A549 (cell line): ENCODE results near the gene GSTM1. TPM values are rescaled to one million over a fixed set of nuclear protein-coding genes. Genes with fewer than 3 reads are reported as not detected.

ENCODE experiments used
- ATAC-seq, 2 experiments: fragments of 200-7000 bp in 1 of 2; fragments of >200 bp in 1 of 2; cut with Nextera tagmentation in 1 of 2; cut with Tn5 transposase in 1 of 2; 3 replicates each; pipeline versions ENCODE4 v1.8.0 to v1.9.1; 2018 to 2020; ENCODE audit warnings: mild to moderate bottlenecking in 1 of 2, moderate library complexity in 1 of 2
- CTCF ChIA-PET: fragments of 300-600 bp; sonication (Branson Sonifier 250); formaldehyde crosslinking; extraction: SDS; loops from one replicate; lab custom pipeline; 2021; ENCODE audit warnings: antibody characterized with exemption, inconsistent platforms; lab: Yijun Ruan, JAX
- POLR2A ChIA-PET: fragments of 350-600 bp; formaldehyde crosslinking; extraction: SDS; loops from one replicate; lab custom pipeline; 2021; ENCODE audit warnings: antibody characterized with exemption, inconsistent platforms; lab: Yijun Ruan, JAX
- DNase-seq, 2 experiments: peaks; one replicate each; pipeline versions ENCODE4 v3.0.0 to v3.0.0-alpha.2; 2011 to 2016; ENCODE audit warnings: low read depth in 1 of 2, low spot score in 1 of 2
- FAIRE-seq: peaks from 2 replicates; lab custom pipeline; 2011; peaks lifted over from hg19 to GRCh38; lab: Jason Lieb, UNC
- H3K27ac ChIP-seq, 2 experiments: fragments of >200 bp; sonication (Bioruptor Twin); formaldehyde crosslinking; 3 replicates each; pipeline ENCODE4 v1.5.1; 2016 to 2017
- H3K4me1 ChIP-seq: fragments of >200 bp; sonication (Bioruptor Twin); formaldehyde crosslinking; 3 replicates; pipeline ENCODE4 v1.6.1; 2016
- H3K4me2 ChIP-seq: fragments of >200 bp; sonication (Bioruptor Twin); formaldehyde crosslinking; 3 replicates; pipeline ENCODE4 v1.6.1; 2016
- H3K4me3 ChIP-seq: fragments of >200 bp; sonication (Bioruptor Twin); formaldehyde crosslinking; 3 replicates; pipeline ENCODE4 v1.5.1; 2016
- H3K9me3 ChIP-seq: fragments of >200 bp; sonication (Bioruptor Twin); formaldehyde crosslinking; 3 replicates; pipeline ENCODE4 v1.6.1; 2016
- BHLHE40 ChIP-seq: IDR thresholded peaks from 2 replicates; pipeline ENCODE4 v1.6.1; 2012; ENCODE audit warnings: low read depth, low read length, inconsistent platforms
- CBX8 ChIP-seq: fragments of 200-600 bp; sonication (generic); IDR thresholded peaks from 2 replicates; pipeline ENCODE4 v1.6.1; 2016
- EHF ChIP-seq: fragments of 250-450 bp; sonication (Bioruptor Pico); IDR thresholded peaks from 2 replicates; pipeline ENCODE4 v1.5.0; 2020; ENCODE audit warnings: mild to moderate bottlenecking
- EHMT2 ChIP-seq: fragments of 200-600 bp; sonication (generic); IDR thresholded peaks from 2 replicates; pipeline ENCODE4 v1.6.1; 2016; ENCODE audit warnings: antibody characterized with exemption, low read depth, mild to moderate bottlenecking, moderate library complexity
- ELK1 ChIP-seq: fragments of 150-350 bp; IDR thresholded peaks from 2 replicates; pipeline ENCODE4 v1.6.1; 2014; ENCODE audit warnings: low read depth, mild to moderate bottlenecking, low read length
- FOSB ChIP-seq: fragments of 250-450 bp; sonication (Bioruptor Pico); IDR thresholded peaks from 2 replicates; pipeline ENCODE4 v1.5.0; 2020; ENCODE audit warnings: mild to moderate bottlenecking, moderate library complexity
- HDAC2 ChIP-seq: fragments of 200-600 bp; sonication (generic); IDR thresholded peaks from 2 replicates; pipeline ENCODE4 v1.6.1; 2016
- HES2 ChIP-seq: fragments of >200 bp; sonication (Bioruptor Twin); formaldehyde crosslinking; IDR thresholded peaks from 2 replicates; pipeline ENCODE4 v1.6.1; 2016
- HMGXB4 ChIP-seq: fragments of 250-450 bp; sonication (Bioruptor Pico); IDR thresholded peaks from 2 replicates; pipeline ENCODE4 v1.5.0; 2021; ENCODE audit warnings: mild to moderate bottlenecking, moderate library complexity, borderline replicate concordance
- HOXA7 ChIP-seq: fragments of 250-450 bp; sonication (Bioruptor Pico); IDR thresholded peaks from 2 replicates; pipeline ENCODE4 v1.5.0; 2020; ENCODE audit warnings: mild to moderate bottlenecking, moderate library complexity
- HOXB5 ChIP-seq: fragments of 250-450 bp; sonication (Bioruptor Pico); IDR thresholded peaks from 2 replicates; pipeline ENCODE4 v1.5.0; 2020; ENCODE audit warnings: mild to moderate bottlenecking, moderate library complexity
- JUNB ChIP-seq: fragments of >200 bp; sonication (Bioruptor Twin); formaldehyde crosslinking; IDR thresholded peaks from 2 replicates; pipeline ENCODE4 v1.6.1; 2016
- KDM1A ChIP-seq: fragments of 200-600 bp; sonication (generic); IDR thresholded peaks from 2 replicates; pipeline ENCODE4 v1.6.1; 2016; ENCODE audit warnings: low read depth, mild to moderate bottlenecking
- MAFK ChIP-seq: fragments of 450-650 bp; IDR thresholded peaks from 2 replicates; pipeline ENCODE4 v1.6.1; 2014; ENCODE audit not compliant: partially characterized antibody
- MAX ChIP-seq: IDR thresholded peaks from 2 replicates; pipeline ENCODE4 v1.6.1; 2012
- MAZ ChIP-seq: fragments of 150-350 bp; IDR thresholded peaks from 2 replicates; pipeline ENCODE4 v1.6.1; 2014; ENCODE audit warnings: antibody characterized with exemption, low read depth, low read length, borderline replicate concordance
- NPAS2 ChIP-seq: fragments of 250-450 bp; sonication (Bioruptor Pico); IDR thresholded peaks from 2 replicates; pipeline ENCODE4 v1.8.0; 2022; ENCODE audit warnings: mild to moderate bottlenecking, moderate library complexity, borderline replicate concordance
- NR3C1 ChIP-seq: fragments of >200 bp; sonication (Bioruptor Twin); formaldehyde crosslinking; IDR thresholded peaks from 3 replicates; pipeline ENCODE4 v1.6.1; 2017
- POLR2A ChIP-seq: IDR thresholded peaks from 2 replicates; pipeline ENCODE4 v1.6.1; 2012; ENCODE audit warnings: mild to moderate bottlenecking, low read length
- POLR2AphosphoS2 ChIP-seq: conservative IDR thresholded peaks from 2 replicates; pipeline ENCODE4 v1.6.1; 2012; ENCODE audit warnings: low read length, improper control_type of control experiment, inconsistent platforms
- RNF2 ChIP-seq: fragments of 200-600 bp; sonication (generic); IDR thresholded peaks from 2 replicates; pipeline ENCODE4 v1.6.1; 2016; ENCODE audit warnings: low read depth, mild to moderate bottlenecking, antibody characterized with exemption, moderate library complexity, borderline replicate concordance
- TFCP2L1 ChIP-seq: fragments of 250-450 bp; sonication (Bioruptor Pico); IDR thresholded peaks from 2 replicates; pipeline ENCODE4 v1.5.0; 2021; ENCODE audit warnings: mild to moderate bottlenecking
- TP53 ChIP-seq: fragments of 250-450 bp; sonication (Bioruptor Pico); IDR thresholded peaks from 2 replicates; pipeline ENCODE4 v1.5.0; 2021; ENCODE audit warnings: mild to moderate bottlenecking, moderate library complexity
- USF2 ChIP-seq: fragments of 450-650 bp; IDR thresholded peaks from 2 replicates; pipeline ENCODE4 v1.6.1; 2014; ENCODE audit warnings: antibody characterized with exemption
- ZC3H11A ChIP-seq: fragments of 450-650 bp; IDR thresholded peaks from 2 replicates; pipeline ENCODE4 v1.6.1; 2014; ENCODE audit warnings: antibody characterized with exemption, mild to moderate bottlenecking
- WGBS: methylation state at CpG from one replicate; pipeline ENCODE4 v1.1.6; 2017; ENCODE audit errors: missing lambda C conversion rate; 5-methylcytosine and 5-hydroxymethylcytosine counted together
- polyA plus RNA-seq, 4 experiments: library from polyadenylated mRNA; depleted of rRNA in 3 of 4; stranded (reverse); fragments of >200 nt; fragmentation: RNase III in 1 of 4; extraction: RNeasy Plus Mini Kit Qiagen cat#74134 plus additional on column Dnase treatment in 1 of 4; gene quantifications; 2 replicates in 3 of 4; 3 replicates in 1 of 4; pipeline ENCODE4 v1.2.3, GENCODE V29; 2011 to 2017

The GSTM1 gene
- polyA plus RNA-seq, 2 of the 4 experiments (the other 2 are of a cell fraction), result not detected

- no peak for FAIRE-seq
- no peak within 1 kb of the TSS; the same call in 2 of the 3 replicates for H3K4me3 ChIP-seq
- WGBS, result 47% methylated on average over 8 of the region's 22 CpGs
- H3K4me2 ChIP-seq, result peak within 1 kb of the TSS; percentile 39
- H3K27ac ChIP-seq, result no peak within 1 kb of the TSS
- ChIA-PET POLR2A (no interaction called here), CTCF (interaction anchor here (1.5 to 1.6 kb wide), 3 partner anchors 10 to 317 kb away, joined by 3 to 4 read pairs (median 4); partner anchors contain the start of gene AHCYL1)
- H3K4me1 ChIP-seq, result peaks cover 4% of the 10 kb centered on the region; the same call in 1 of the 3 replicates
- TF ChIP-seq HDAC2, result no peak
- TF ChIP-seq ELK1, result no peak
- no peak for TF ChIP-seq BHLHE40
- TF ChIP-seq USF2, result no peak
- ATAC-seq, result peak; percentile 90 to 100
- no peaks in the 10 kb centered on the region for H3K9me3 ChIP-seq
- DNase-seq, result peak in 1 of 2 experiments; percentile 39
These were observed 20.0 kb upstream of the GSTM1 start, which contains the start of gene GSTM2 for GRCh38 chr1:109667452-109668122. TSS of gene GSTM2 (plus strand) at chr1:109668057. CDS start at chr1:109668116, 59 bp downstream.

GRCh38 chr1:109668123-109668775 lies 19.4 kb upstream of the GSTM1 start:
- ATAC-seq (peak in 1 of 2 experiments; percentile 12; a peak in 3 of 6 replicates), DNase-seq (no peak), FAIRE-seq (no peak)
- peak overlapping the region; percentile 39 for H3K4me2 ChIP-seq
- TF ChIP-seq HES2 (no peak), TFCP2L1 (CRISPR knock-in tag) (no peak), HOXA7 (CRISPR knock-in tag) (no peak), ZC3H11A (no peak), NR3C1 (no peak), POLR2A (no peak), MAZ (no peak), EHF (CRISPR knock-in tag) (no peak), TP53 (CRISPR knock-in tag) (no peak), EHMT2 (no peak)
- H3K4me3 ChIP-seq, result no peak overlapping the region; the same call in 2 of the 3 replicates
- H3K4me1 ChIP-seq, result peaks cover 4% of the 10 kb centered on the region; the same call in 1 of the 3 replicates
- no peak overlapping the region for H3K27ac ChIP-seq
- WGBS, result 88% methylated on average over 10 of the region's 26 CpGs
- H3K9me3 ChIP-seq, result no peaks in the 10 kb centered on the region
- ChIA-PET CTCF (interaction anchor here (0.5 to 1.6 kb wide), 3 partner anchors 11 to 136 kb away, joined by 3 to 4 read pairs (median 4); no protein-coding TSS in a partner anchor), POLR2A (no interaction called here)

GRCh38 chr1:109669246-109669948 lies 18.2 kb upstream of the GSTM1 start:
- Histone ChIP-seq H3K4me2 (no peak overlapping the region), H3K4me1 (no peaks in the 10 kb centered on the region), H3K27ac (no peak overlapping the region), H3K4me3 (no peak overlapping the region), H3K9me3 (no peaks in the 10 kb centered on the region)
- POLR2A ChIA-PET, result no interaction called here
- TF ChIP-seq NPAS2 (no peak), HOXB5 (CRISPR knock-in tag) (no peak), HMGXB4 (CRISPR knock-in tag) (no peak), HOXA7 (CRISPR knock-in tag) (no peak), FOSB (CRISPR knock-in tag) (no peak), RNF2 (no peak), MAX (no peak), KDM1A (no peak), USF2 (no peak), EHMT2 (no peak), MAZ (no peak), TFCP2L1 (CRISPR knock-in tag) (no peak), ELK1 (no peak), MAFK (no peak), POLR2AphosphoS2 (no peak), CBX8 (no peak), JUNB (no peak)
- CTCF ChIA-PET, result no interaction called here
- DNase-seq (no peak), ATAC-seq (no peak), FAIRE-seq (no peak)
- 93% methylated on average over 21 of the region's 22 CpGs for WGBS
